Measurements from ENCODE around the gene TEKT4. TPM values are rescaled to one million over a fixed set of nuclear protein-coding genes. Genes with fewer than 3 reads are reported as not detected.
"Not testable (repeated sequence)": the region's sequence is repeated elsewhere in the genome, so short reads cannot be mapped to it uniquely, and the experiment has no call there.

The TEKT4 gene
- total RNA-seq, 1 experiment from 2014 or later: not detected

GRCh38 chr2:94873362-94874276 is 2.4 kb downstream of the TEKT4 start:
- no peak for DNase-seq
- Histone ChIP-seq H3K27ac (no peak overlapping the region), H3K4me3 (no peak overlapping the region), H3K4me1 (no peaks in the 10 kb centered on the region), H3K27me3 (no peaks in the 10 kb centered on the region), H3K36me3 (no peaks in the 10 kb centered on the region), H3K9me3 (replicated peaks) (no peaks in the 10 kb centered on the region)

- DNase-seq: peak; percentile 54 to 75
- Histone ChIP-seq H3K27ac (no peak overlapping the region), H3K27me3 (no peaks in the 10 kb centered on the region), H3K9me3 (replicated peaks) (no peaks in the 10 kb centered on the region), H3K4me3 (no peak overlapping the region), H3K4me1 (no peaks in the 10 kb centered on the region), H3K36me3 (no peaks in the 10 kb centered on the region)
Observed at GRCh38 chr2:94874277-94874997, 3.2 kb downstream of the TEKT4 start.

- H3K9me3 ChIP-seq (replicated peaks): no peaks in the 10 kb centered on the region
- no peak overlapping the region for H3K4me3 ChIP-seq
- no peak for DNase-seq
- no peaks in the 10 kb centered on the region for H3K4me1 ChIP-seq
- no peaks in the 10 kb centered on the region for H3K36me3 ChIP-seq
- no peaks in the 10 kb centered on the region for H3K27me3 ChIP-seq
- no peak overlapping the region for H3K27ac ChIP-seq
Observed at GRCh38 chr2:94875064-94875819, 4.0 kb downstream of the TEKT4 start.

GRCh38 chr2:94875820-94876522 is 4.7 kb downstream of the TEKT4 start:
- H3K27ac ChIP-seq: no peak overlapping the region
- DNase-seq: no peak
- H3K4me1 ChIP-seq: no peaks in the 10 kb centered on the region
- no peak overlapping the region for H3K4me3 ChIP-seq
- H3K36me3 ChIP-seq: no peaks in the 10 kb centered on the region
- no peaks in the 10 kb centered on the region for H3K9me3 ChIP-seq (replicated peaks)
- H3K27me3 ChIP-seq: no peaks in the 10 kb centered on the region

GRCh38 chr2:94876523-94876863 is 5.3 kb downstream of the TEKT4 start:
- Histone ChIP-seq H3K36me3 (no peaks in the 10 kb centered on the region), H3K9me3 (replicated peaks) (no peaks in the 10 kb centered on the region), H3K4me1 (no peaks in the 10 kb centered on the region), H3K27ac (no peak overlapping the region), H3K4me3 (no peak overlapping the region), H3K27me3 (no peaks in the 10 kb centered on the region)
- DNase-seq: no peak

- Histone ChIP-seq H3K9me3 (replicated peaks) (no peaks in the 10 kb centered on the region), H3K4me1 (no peaks in the 10 kb centered on the region), H3K27me3 (no peaks in the 10 kb centered on the region), H3K4me3 (no peak overlapping the region), H3K27ac (no peak overlapping the region), H3K36me3 (no peaks in the 10 kb centered on the region)
- DNase-seq: no peak
Observed at GRCh38 chr2:94877129-94877528, 5.9 kb downstream of the TEKT4 start.

GRCh38 chr2:94878575-94878974 is 7.3 kb downstream of the TEKT4 start:
- H3K27me3 ChIP-seq; H3K27ac ChIP-seq; H3K36me3 ChIP-seq; H3K4me1 ChIP-seq; DNase-seq; H3K4me3 ChIP-seq; H3K9me3 ChIP-seq (replicated peaks): not testable (repeated sequence)

GRCh38 chr2:94879314-94879981 is 8.2 kb downstream of the TEKT4 start:
- no peaks in the 10 kb centered on the region for H3K9me3 ChIP-seq (replicated peaks)
- no peaks in the 10 kb centered on the region for H3K27me3 ChIP-seq
- no peaks in the 10 kb centered on the region for H3K36me3 ChIP-seq
- H3K4me3 ChIP-seq: no peak overlapping the region
- DNase-seq: peak in 1 of 2 experiments; percentile 9
- no peaks in the 10 kb centered on the region for H3K4me1 ChIP-seq
- no peak overlapping the region for H3K27ac ChIP-seq

- Histone ChIP-seq H3K36me3 (no peaks in the 10 kb centered on the region), H3K4me1 (no peaks in the 10 kb centered on the region), H3K27me3 (no peaks in the 10 kb centered on the region), H3K27ac (no peak overlapping the region), H3K4me3 (no peak overlapping the region), H3K9me3 (replicated peaks) (no peaks in the 10 kb centered on the region)
- DNase-seq: no peak
Observed at GRCh38 chr2:94879982-94880377, 8.8 kb downstream of the TEKT4 start.

GRCh38 chr2:94880507-94880906 is 9.3 kb downstream of the TEKT4 start:
- no peaks in the 10 kb centered on the region for H3K4me1 ChIP-seq
- H3K36me3 ChIP-seq: no peaks in the 10 kb centered on the region
- H3K4me3 ChIP-seq: no peak overlapping the region
- H3K27ac ChIP-seq: no peak overlapping the region
- H3K27me3 ChIP-seq: no peaks in the 10 kb centered on the region
- DNase-seq: no peak
- H3K9me3 ChIP-seq (replicated peaks): no peaks in the 10 kb centered on the region

- Histone ChIP-seq H3K9me3 (replicated peaks) (no peaks in the 10 kb centered on the region), H3K4me1 (no peaks in the 10 kb centered on the region), H3K36me3 (no peaks in the 10 kb centered on the region), H3K27me3 (no peaks in the 10 kb centered on the region), H3K27ac (no peak overlapping the region), H3K4me3 (no peak overlapping the region)
- DNase-seq: no peak
Observed at GRCh38 chr2:94881070-94881469, 9.8 kb downstream of the TEKT4 start.

- Histone ChIP-seq H3K27me3 (no peaks in the 10 kb centered on the region), H3K4me3 (no peak overlapping the region), H3K27ac (no peak overlapping the region), H3K36me3 (no peaks in the 10 kb centered on the region), H3K9me3 (replicated peaks) (no peaks in the 10 kb centered on the region), H3K4me1 (no peaks in the 10 kb centered on the region)
- DNase-seq: no peak
Observed at GRCh38 chr2:94890234-94890633, 19.0 kb downstream of the TEKT4 start.

- H3K36me3 ChIP-seq; H3K27ac ChIP-seq; H3K4me3 ChIP-seq; H3K9me3 ChIP-seq (replicated peaks); DNase-seq; H3K4me1 ChIP-seq; H3K27me3 ChIP-seq: not testable (repeated sequence)
Observed at GRCh38 chr2:94895273-94895672, 24.0 kb downstream of the TEKT4 start.

GRCh38 chr2:94906976-94907375 is 35.7 kb downstream of the TEKT4 start:
- H3K4me1 ChIP-seq; H3K9me3 ChIP-seq (replicated peaks); DNase-seq; H3K4me3 ChIP-seq; H3K36me3 ChIP-seq; H3K27me3 ChIP-seq; H3K27ac ChIP-seq: not testable (repeated sequence)
